Measurements from ENCODE around the gene TTC27. TPM values are rescaled to one million over a fixed set of nuclear protein-coding genes. Genes with fewer than 3 reads are reported as not detected.

TTC27 gene
- 9.3 and 10.3 TPM in 2 replicates for total RNA-seq

GRCh38 chr2:32627814-32628579 lies at the start of gene TTC27:
Gene TTC27, plus strand, starts transcription at chr2:32628050. Its CDS starts 243 bp downstream, at chr2:32628293.

